Endothelial cell of umbilical vein (primary cell): ENCODE data around the gene IRF2BP2.

Source experiments
- EZH2 ChIP-seq: IDR thresholded peaks from 2 replicates; pipeline ENCODE4 v1.6.1; 2012; ENCODE audit warnings: borderline replicate concordance, low read depth, mild to moderate bottlenecking, moderate library complexity, low read length, inconsistent platforms; ENCODE audit not compliant: severe bottlenecking
- GATA2 ChIP-seq: IDR thresholded peaks from 2 replicates; pipeline ENCODE4 v1.7.0; 2011; ENCODE audit warnings: low read depth, mild to moderate bottlenecking, moderate library complexity, mixed read lengths, low read length; ENCODE audit not compliant: insufficient read length, insufficient read depth
- MYC ChIP-seq: IDR thresholded peaks from one replicate; pipeline ENCODE4 v1.6.1; 2011; ENCODE audit warnings: mild to moderate bottlenecking, low read depth, low read length
- POLR2A ChIP-seq: IDR thresholded peaks from 2 replicates; pipeline ENCODE4 v1.6.1; 2012; ENCODE audit warnings: low read depth, mild to moderate bottlenecking, control low read depth, low read length
- POLR2AphosphoS5 ChIP-seq: IDR thresholded peaks from 2 replicates; pipeline ENCODE4 v1.6.1; 2012; ENCODE audit warnings: low read depth, mild to moderate bottlenecking, control low read depth, low read length, moderate library complexity; ENCODE audit not compliant: insufficient read depth
- TF ChIP-seq, protein P1 (sequence below), 2 donors: IDR thresholded peaks; 1 replicate in 1 of 2; 2 replicates in 1 of 2; pipeline ENCODE4 v1.5.1; 2011; ENCODE audit warnings: low read length in 2 of 2, mild to moderate bottlenecking in 2 of 2, moderate library complexity in 2 of 2, control low read depth in 1 of 2, inconsistent platforms in 1 of 2, low read depth in 1 of 2; ENCODE audit not compliant: insufficient read depth in 1 of 2; ENCODE audit errors: extremely low read depth in 1 of 2
- TF ChIP-seq, protein P2 (sequence below): IDR thresholded peaks from 2 replicates; pipeline ENCODE4 v1.6.1; 2011; ENCODE audit not compliant: insufficient read depth, insufficient read length

DNA sequence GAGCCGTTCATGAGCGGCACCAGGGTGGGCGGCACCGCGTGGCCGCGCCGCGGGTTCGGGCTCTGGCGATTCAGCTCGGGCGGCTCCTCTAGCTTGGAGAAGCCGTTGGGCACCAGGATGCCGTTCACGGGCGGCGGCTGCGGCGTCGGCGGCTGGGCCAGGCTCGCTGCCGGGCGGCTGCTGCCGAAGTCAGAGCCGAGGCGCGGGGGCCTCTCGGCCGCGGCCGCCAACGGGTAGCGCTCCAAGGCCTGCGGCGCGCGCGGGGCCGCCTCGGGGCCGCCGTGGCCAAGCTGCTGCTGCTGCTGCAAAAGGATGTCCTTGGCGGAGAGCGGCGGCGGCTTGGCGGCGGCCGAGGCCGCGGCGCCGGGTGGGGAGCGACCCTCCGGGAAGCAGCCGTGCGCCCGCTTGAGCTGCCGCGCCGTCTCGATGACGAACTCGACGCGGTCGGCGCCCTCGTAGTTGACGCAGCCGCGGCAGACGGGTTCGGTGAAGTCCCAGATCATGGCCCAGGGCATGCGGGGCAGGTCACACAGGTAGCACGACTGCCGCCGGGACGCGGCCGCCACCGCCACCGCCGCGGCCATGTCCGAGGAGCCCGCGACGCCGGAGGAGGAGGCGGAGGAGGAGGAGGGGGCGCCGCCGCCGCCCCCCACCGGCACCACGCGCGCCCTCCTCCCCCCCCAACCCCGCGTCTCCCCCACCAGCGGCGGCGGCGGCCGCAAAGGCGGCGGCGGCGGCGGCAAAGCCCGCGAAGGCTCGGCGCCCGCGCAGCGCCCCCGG, 877 bp downstream of the IRF2BP2 start:
- TF ChIP-seq POLR2AphosphoS5: no peak
- no peak for TF ChIP-seq GATA2
- TF ChIP-seq EZH2: no peak
- TF ChIP-seq MYC: no peak
- TF ChIP-seq, protein P1, sequence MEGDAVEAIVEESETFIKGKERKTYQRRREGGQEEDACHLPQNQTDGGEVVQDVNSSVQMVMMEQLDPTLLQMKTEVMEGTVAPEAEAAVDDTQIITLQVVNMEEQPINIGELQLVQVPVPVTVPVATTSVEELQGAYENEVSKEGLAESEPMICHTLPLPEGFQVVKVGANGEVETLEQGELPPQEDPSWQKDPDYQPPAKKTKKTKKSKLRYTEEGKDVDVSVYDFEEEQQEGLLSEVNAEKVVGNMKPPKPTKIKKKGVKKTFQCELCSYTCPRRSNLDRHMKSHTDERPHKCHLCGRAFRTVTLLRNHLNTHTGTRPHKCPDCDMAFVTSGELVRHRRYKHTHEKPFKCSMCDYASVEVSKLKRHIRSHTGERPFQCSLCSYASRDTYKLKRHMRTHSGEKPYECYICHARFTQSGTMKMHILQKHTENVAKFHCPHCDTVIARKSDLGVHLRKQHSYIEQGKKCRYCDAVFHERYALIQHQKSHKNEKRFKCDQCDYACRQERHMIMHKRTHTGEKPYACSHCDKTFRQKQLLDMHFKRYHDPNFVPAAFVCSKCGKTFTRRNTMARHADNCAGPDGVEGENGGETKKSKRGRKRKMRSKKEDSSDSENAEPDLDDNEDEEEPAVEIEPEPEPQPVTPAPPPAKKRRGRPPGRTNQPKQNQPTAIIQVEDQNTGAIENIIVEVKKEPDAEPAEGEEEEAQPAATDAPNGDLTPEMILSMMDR (IDR thresholded peaks at IDR 0.05; ENCODE audit: extremely low read depth in 1 of 2, insufficient read depth in 1 of 2, low read depth in 1 of 2, low read length in 2 of 2): no peak
- no peak for TF ChIP-seq POLR2A
- TF ChIP-seq, protein P2, sequence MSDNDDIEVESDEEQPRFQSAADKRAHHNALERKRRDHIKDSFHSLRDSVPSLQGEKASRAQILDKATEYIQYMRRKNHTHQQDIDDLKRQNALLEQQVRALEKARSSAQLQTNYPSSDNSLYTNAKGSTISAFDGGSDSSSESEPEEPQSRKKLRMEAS: no peak
